K562 (cell line): ENCODE results near the gene ZNF440. TPM values are rescaled to one million over a fixed set of nuclear protein-coding genes. Genes with fewer than 3 reads are reported as not detected.

Source experiments
- BMI1 ChIP-seq: fragments of 150-350 bp; IDR thresholded peaks from 2 replicates; pipeline ENCODE4 v1.6.1; 2014; ENCODE audit warnings: low read length
- CEBPG ChIP-seq, 3 experiments: fragments of 200-800 bp in 1 of 3; sonication (Bioruptor generic) in 1 of 3; sonication (generic) in 1 of 3; formaldehyde crosslinking in 1 of 3; IDR thresholded peaks in 2 of 3; conservative IDR thresholded peaks in 1 of 3; 2 replicates each; pipeline versions ENCODE4 v1.6.1 to v1.8.0; 2016 to 2022; ENCODE audit warnings: missing compliant biosample characterization in 2 of 3, missing genetic modification characterization in 2 of 3, mild to moderate bottlenecking in 1 of 3, missing genetic modification reagents in 1 of 3
- CXXC5 ChIP-seq: fragments of 250-450 bp; sonication (Bioruptor Pico); IDR thresholded peaks from 2 replicates; pipeline ENCODE4 v1.8.0; 2022; ENCODE audit warnings: inconsistent platforms, mild to moderate bottlenecking, moderate library complexity
- EHMT2 ChIP-seq: fragments of 450-650 bp; IDR thresholded peaks from 2 replicates; pipeline ENCODE4 v1.6.1; 2018; ENCODE audit warnings: antibody characterized with exemption
- ETS2 ChIP-seq: IDR thresholded peaks from 2 replicates; pipeline ENCODE4 v1.6.1; 2016; ENCODE audit warnings: borderline replicate concordance, missing genetic modification characterization, mild to moderate bottlenecking, moderate library complexity, missing compliant biosample characterization; ENCODE audit not compliant: poor library complexity, severe bottlenecking
- MAFK ChIP-seq: IDR thresholded peaks from 2 replicates; pipeline ENCODE4 v1.6.1; 2011; ENCODE audit warnings: low read length, improper control_type of control experiment
- POLR2A ChIP-seq: fragments of 450-650 bp; conservative IDR thresholded peaks from 2 replicates; pipeline ENCODE4 v1.6.1; 2016
- RBM25 ChIP-seq: fragments of 200-400 bp; formaldehyde crosslinking; IDR thresholded peaks from 2 replicates; pipeline ENCODE4 v1.6.1; 2018; ENCODE audit warnings: low read length, low read depth, moderate library complexity; ENCODE audit not compliant: severe bottlenecking
- RCOR1 ChIP-seq, 2 experiments: IDR thresholded peaks; 2 replicates each; pipeline ENCODE4 v1.6.1; 2012; ENCODE audit warnings: low read depth in 2 of 2, low read length in 2 of 2, borderline replicate concordance in 1 of 2, improper control_type of control experiment in 1 of 2
- RERE ChIP-seq: sonication (generic); formaldehyde crosslinking; IDR thresholded peaks from 2 replicates; pipeline ENCODE4 v1.8.0; 2023; ENCODE audit warnings: missing genetic modification reagents, mild to moderate bottlenecking, borderline replicate concordance
- RFX1 ChIP-seq: fragments of 450-650 bp; IDR thresholded peaks from 2 replicates; pipeline ENCODE4 v1.6.1; 2016; ENCODE audit warnings: mild to moderate bottlenecking, moderate library complexity
- SIN3A ChIP-seq, 2 experiments: fragments of 150-350 bp in 1 of 2; IDR thresholded peaks; 2 replicates each; pipeline ENCODE4 v1.6.1; 2011 to 2016; ENCODE audit warnings: borderline replicate concordance in 2 of 2, low read depth in 2 of 2, low read length in 2 of 2, mild to moderate bottlenecking in 2 of 2, moderate library complexity in 2 of 2; ENCODE audit not compliant: control insufficient read depth in 1 of 2
- SUPT5H ChIP-seq: fragments of 450-650 bp; IDR thresholded peaks from 2 replicates; pipeline ENCODE4 v1.6.1; 2016
- TCF7L2 ChIP-seq: fragments of 150-350 bp; IDR thresholded peaks from 2 replicates; pipeline ENCODE4 v1.6.1; 2016; ENCODE audit warnings: low read depth, mild to moderate bottlenecking, low read length, moderate library complexity
- UBTF ChIP-seq, 2 experiments: IDR thresholded peaks; 2 replicates each; pipeline ENCODE4 v1.6.1; 2012; ENCODE audit warnings: improper control_type of control experiment in 2 of 2, low read depth in 2 of 2, low read length in 2 of 2, borderline replicate concordance in 1 of 2
- YY1 ChIP-seq, 3 experiments: IDR thresholded peaks; 2 replicates each; pipeline ENCODE4 v1.6.1; 2011; ENCODE audit warnings: low read length in 2 of 3, mild to moderate bottlenecking in 2 of 3, moderate library complexity in 2 of 3, borderline replicate concordance in 1 of 3, control low read depth in 1 of 3, low read depth in 1 of 3; ENCODE audit not compliant: insufficient read depth in 3 of 3, insufficient replicate concordance in 2 of 3, control insufficient read depth in 1 of 3, insufficient read length in 1 of 3; ENCODE audit errors: extremely low read depth in 1 of 3
- ZNF785 ChIP-seq: fragments of 250-450 bp; sonication (Bioruptor Pico); IDR thresholded peaks from 2 replicates; pipeline ENCODE4 v1.4.0; 2020; ENCODE audit warnings: mild to moderate bottlenecking
- polyA plus RNA-seq, 8 experiments: library from polyadenylated mRNA; depleted of rRNA in 4 of 8; stranded (reverse) in 5 of 8; unstranded in 3 of 8; fragments of >200 nt; fragmentation: Nextera tagmentation in 2 of 8; fragmentation: Illumina TruSeq in 1 of 8; extraction: Ambion mirVana in 2 of 8; extraction: Trizol in 1 of 8; gene quantifications; 2 replicates each; pipeline versions ENCODE4 v1.2.1 to v1.2.3, GENCODE V29; 2011 to 2014; ENCODE audit warnings: inconsistent platforms in 1 of 8, missing spikeins in 1 of 8
- total RNA-seq, 7 experiments: library from RNA; depleted of rRNA in 6 of 7; stranded (reverse); fragments of >200 nt in 6 of 7; fragmentation: Illumina TruSeq in 2 of 7; extraction: Trizol in 2 of 7; gene quantifications; 2 replicates each; pipeline versions ENCODE4 v1.2.1 to v1.2.3, GENCODE V29; 2011 to 2021; ENCODE audit warnings: low replicate concordance in 1 of 7

ZNF440 gene
- total and polyA plus RNA-seq, 9 of the 15 experiments (the other 6 are each of a cell fraction or from before 2014, with no cell fraction given), result 5.9 to 32.6 (median 13.4) TPM

GRCh38 chr19:11814029-11814699, at the start of gene ZNF440 (continued):
- peak; percentile 50 for TF ChIP-seq CXXC5 (CRISPR knock-in tag)
- no peak for TF ChIP-seq TCF7L2
- peak; percentile 98 for TF ChIP-seq POLR2A
- no peak for TF ChIP-seq ETS2 (tag)
- TF ChIP-seq EHMT2, result no peak
- no peak for TF ChIP-seq BMI1
- 0 out of 2 replicates have a peak, but pooled peaks have one; percentile 0 for TF ChIP-seq MAFK
- TF ChIP-seq RCOR1 (IDR thresholded peaks at IDR 0.05; ENCODE audit: borderline replicate concordance in 1 of 2, low read depth in 2 of 2, low read length in 2 of 2), result no peak; a peak in 1 of 4 replicates
- peak in 1 of 2 experiments; percentile 50; a peak in 1 of 4 replicates for TF ChIP-seq SIN3A (IDR thresholded peaks at IDR 0.05; ENCODE audit: borderline replicate concordance in 2 of 2, control insufficient read depth in 1 of 2, low read depth in 2 of 2, low read length in 2 of 2)
- TF ChIP-seq UBTF (IDR thresholded peaks at IDR 0.05; ENCODE audit: borderline replicate concordance in 1 of 2, low read depth in 2 of 2, low read length in 2 of 2), result 0 out of 4 replicates have a peak, but pooled peaks of 1 of the 2 experiments have one; percentile 24
- TF ChIP-seq SUPT5H, result peak; percentile 98
- TF ChIP-seq YY1 (IDR thresholded peaks at IDR 0.05; ENCODE audit: borderline replicate concordance in 1 of 3, control insufficient read depth in 1 of 3, extremely low read depth in 1 of 3, insufficient read depth in 3 of 3, insufficient read length in 1 of 3, insufficient replicate concordance in 2 of 3, low read depth in 1 of 3, low read length in 2 of 3), result peak in 2 of 3 experiments; percentile 42 to 68
- peak; percentile 36 for TF ChIP-seq RBM25
- no peak for TF ChIP-seq ZNF785 (CRISPR knock-in tag)
- no peak for TF ChIP-seq CEBPG (CRISPR knock-in tag; IDR thresholded peaks at IDR 0.05)
- TF ChIP-seq CEBPG (tag; conservative IDR thresholded peaks at IDR 0.05 in 1 of 2, IDR thresholded peaks at IDR 0.05 in 1 of 2), result no peak
- TF ChIP-seq RFX1, result peak; percentile 82
- no peak for TF ChIP-seq RERE (CRISPR knock-in tag)
